Epithelial cell of proximal tubule (primary cell): ENCODE measurements around the gene FBXO31. TPM values are rescaled to one million over a fixed set of nuclear protein-coding genes. Genes with fewer than 3 reads are reported as not detected.

Experiments
- DNase-seq: peaks from one replicate; pipeline ENCODE4 v3.0.0-alpha.2; 2011; ENCODE audit warnings: low read depth
- H3K4me3 ChIP-seq: 2 replicates; pipeline ENCODE4 v1.5.1; 2011; ENCODE audit warnings: low read depth, mild to moderate bottlenecking, low read length
- total RNA-seq: library from RNA; depleted of rRNA; stranded (reverse); fragments of >200 nt; gene quantifications from 2 replicates; pipeline ENCODE4 v1.2.3, GENCODE V29; 2015
- TF ChIP-seq, protein P1 (sequence below): conservative IDR thresholded peaks from 2 replicates; pipeline ENCODE4 v1.5.1; 2012; ENCODE audit warnings: low read depth, mild to moderate bottlenecking, low read length

The FBXO31 gene
- total RNA-seq, 1 donor from 2014 or later, result 18.0 TPM

DNA sequence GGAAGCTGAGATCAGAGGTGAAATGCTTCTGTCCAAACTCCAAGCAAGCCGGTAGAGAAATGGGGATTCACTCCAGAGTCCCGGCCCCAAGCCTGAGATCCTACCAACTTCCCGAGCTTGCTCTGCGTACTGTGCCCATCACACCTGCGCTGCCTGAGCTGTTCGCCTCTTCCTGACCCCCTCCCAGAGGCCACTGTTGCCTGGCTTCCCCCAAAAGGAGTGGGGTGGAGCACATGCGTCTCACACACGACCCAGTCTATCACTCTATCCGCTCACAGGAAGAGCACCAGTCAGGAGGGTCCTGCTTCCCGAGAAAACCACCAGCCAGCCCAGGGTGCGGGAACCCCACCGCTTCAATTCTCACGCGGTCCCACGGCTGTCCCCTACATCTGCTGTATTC, 52.9 kb downstream of the FBXO31 start:
- H3K4me3 ChIP-seq, result no peak overlapping the region
- DNase-seq, result no peak
- TF ChIP-seq, protein P1, sequence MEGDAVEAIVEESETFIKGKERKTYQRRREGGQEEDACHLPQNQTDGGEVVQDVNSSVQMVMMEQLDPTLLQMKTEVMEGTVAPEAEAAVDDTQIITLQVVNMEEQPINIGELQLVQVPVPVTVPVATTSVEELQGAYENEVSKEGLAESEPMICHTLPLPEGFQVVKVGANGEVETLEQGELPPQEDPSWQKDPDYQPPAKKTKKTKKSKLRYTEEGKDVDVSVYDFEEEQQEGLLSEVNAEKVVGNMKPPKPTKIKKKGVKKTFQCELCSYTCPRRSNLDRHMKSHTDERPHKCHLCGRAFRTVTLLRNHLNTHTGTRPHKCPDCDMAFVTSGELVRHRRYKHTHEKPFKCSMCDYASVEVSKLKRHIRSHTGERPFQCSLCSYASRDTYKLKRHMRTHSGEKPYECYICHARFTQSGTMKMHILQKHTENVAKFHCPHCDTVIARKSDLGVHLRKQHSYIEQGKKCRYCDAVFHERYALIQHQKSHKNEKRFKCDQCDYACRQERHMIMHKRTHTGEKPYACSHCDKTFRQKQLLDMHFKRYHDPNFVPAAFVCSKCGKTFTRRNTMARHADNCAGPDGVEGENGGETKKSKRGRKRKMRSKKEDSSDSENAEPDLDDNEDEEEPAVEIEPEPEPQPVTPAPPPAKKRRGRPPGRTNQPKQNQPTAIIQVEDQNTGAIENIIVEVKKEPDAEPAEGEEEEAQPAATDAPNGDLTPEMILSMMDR, result no peak

- H3K4me3 ChIP-seq, result no peak overlapping the region
- TF ChIP-seq, protein P1, result no peak
- DNase-seq, result no peak
Observed at GRCh38 chr16:87330257-87330624, 53.3 kb downstream of the FBXO31 start.

- TF ChIP-seq, protein P1, result no peak
- H3K4me3 ChIP-seq, result no peak overlapping the region
- DNase-seq, result no peak
Observed at GRCh38 chr16:87329436-87330256, 53.9 kb downstream of the FBXO31 start.

- H3K4me3 ChIP-seq, result no peak overlapping the region
- DNase-seq, result no peak
- TF ChIP-seq, protein P1, result no peak
Observed at GRCh38 chr16:87328846-87329245, 54.7 kb downstream of the FBXO31 start.

DNA sequence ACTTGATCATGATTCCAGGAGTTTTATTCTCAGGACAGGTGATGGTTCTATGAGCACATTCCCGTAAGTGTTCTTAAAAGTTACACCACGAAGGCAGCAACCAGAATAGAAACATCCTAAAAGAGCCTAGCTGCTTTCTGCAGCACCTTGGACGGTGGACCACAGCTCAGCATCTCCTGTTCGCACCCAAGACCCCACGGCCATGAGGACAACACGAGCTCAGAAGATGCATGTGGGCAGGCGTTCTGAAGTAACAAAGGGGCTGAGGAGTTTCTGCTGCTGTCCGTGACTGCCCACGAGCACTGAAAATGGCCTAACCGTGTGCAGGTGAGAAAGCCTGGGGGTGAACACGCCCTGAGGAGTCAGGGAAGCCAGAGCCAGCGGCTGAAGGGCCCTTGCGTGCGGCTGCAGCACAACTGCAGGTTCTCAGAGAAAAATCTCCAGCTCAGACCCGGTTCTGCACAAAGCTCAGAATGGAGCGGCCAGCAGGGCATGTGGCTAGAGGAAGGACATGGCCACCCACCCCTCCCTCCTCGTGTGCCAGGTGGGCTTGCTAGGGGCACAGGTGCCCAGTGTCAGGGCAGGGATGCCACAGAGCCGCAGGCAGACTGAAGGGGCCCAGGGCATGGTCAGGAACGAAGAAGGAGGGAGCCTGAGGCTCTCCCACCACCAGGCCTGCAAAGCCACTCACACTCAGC, 55.6 kb downstream of the FBXO31 start:
- TF ChIP-seq, protein P1, result no peak
- no peak for DNase-seq
- no peak overlapping the region for H3K4me3 ChIP-seq

DNA sequence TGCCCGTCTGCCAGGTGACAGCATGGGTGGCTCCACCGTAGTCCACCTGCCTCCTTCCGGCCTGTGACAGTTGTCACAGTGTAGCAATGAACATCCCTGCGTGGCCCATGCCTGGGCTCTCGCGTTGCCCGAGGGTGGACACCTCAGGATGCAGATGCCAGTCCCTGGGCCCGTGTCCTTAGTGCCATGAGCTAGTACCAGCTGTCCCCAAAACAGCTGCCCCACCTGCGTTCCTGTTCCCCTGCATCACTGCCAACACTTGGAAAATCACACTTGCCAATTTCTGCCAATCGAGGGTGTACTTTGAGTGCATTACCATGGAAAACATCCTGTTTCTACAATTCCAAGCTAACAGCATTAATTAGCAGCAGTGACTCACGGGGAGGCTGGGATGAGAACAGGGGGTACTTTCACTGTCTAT, 57.4 kb downstream of the FBXO31 start:
- no peak overlapping the region for H3K4me3 ChIP-seq
- DNase-seq, result no peak
- TF ChIP-seq, protein P1, result no peak
